Astrocyte of the cerebellum (primary cell): ENCODE measurements around the gene SMOC2.

Experiments
- DNase-seq: peaks from one replicate; pipeline ENCODE4 v3.0.0-alpha.2; 2011; ENCODE audit warnings: low read depth
- H3K4me3 ChIP-seq: 2 replicates; pipeline ENCODE4 v1.5.1; 2011; ENCODE audit warnings: mild to moderate bottlenecking, low read depth, low read length, moderate library complexity
- in situ Hi-C: cut with HindIII; loops from 2 replicates; pipeline ENCODE4 v1.10.0; 2017; ENCODE audit warnings: low sequenced_read_pairs
- TF ChIP-seq, protein P1 (sequence below): IDR thresholded peaks from 2 replicates; pipeline ENCODE4 v1.5.1; 2012; ENCODE audit warnings: low read length, low read depth, moderate library complexity, mild to moderate bottlenecking; ENCODE audit errors: missing control alignments

Gene SMOC2

DNA sequence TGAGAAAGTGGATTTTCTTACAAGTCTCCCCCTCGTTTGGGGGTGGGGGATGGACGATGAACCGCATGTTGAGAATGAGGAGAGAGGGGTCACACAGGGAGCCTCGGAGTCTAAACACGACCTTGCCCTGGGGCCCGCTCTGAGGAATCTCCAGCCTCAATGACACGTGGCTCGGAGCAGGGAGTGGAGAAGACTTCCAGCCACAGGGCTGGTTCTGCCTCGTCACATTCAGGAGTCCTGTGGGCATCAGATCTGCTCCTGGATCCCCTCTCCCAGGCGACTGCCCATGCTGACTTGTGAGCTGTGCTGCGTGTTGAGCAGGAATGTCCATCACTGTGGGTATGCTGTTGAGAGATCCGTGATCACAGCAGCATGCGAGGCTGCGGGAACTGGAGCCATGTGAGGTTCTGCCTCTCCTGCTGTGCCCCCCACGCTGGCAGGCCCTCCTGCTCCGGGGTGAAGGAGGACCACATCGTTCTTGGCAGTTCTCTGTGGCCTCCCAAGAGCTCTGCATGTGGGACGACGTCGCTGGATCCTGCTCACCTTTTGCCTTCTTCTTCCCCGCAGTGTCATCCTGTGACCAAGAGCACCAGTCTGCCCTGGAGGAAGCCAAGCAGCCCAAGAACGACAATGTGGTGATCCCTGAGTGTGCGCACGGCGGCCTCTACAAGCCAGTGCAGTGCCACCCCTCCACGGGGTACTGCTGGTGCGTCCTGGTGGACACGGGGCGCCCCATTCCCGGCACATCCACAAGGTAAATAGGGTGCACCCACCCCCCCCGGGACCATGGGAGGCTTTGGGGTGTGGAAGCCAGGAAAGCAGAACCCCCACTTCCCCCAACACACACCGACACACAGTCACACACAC, 157.5 kb downstream of the SMOC2 start:
- in situ Hi-C loops, result no loop called here
- no peak for DNase-seq
- no peak overlapping the region for H3K4me3 ChIP-seq
- TF ChIP-seq, protein P1, sequence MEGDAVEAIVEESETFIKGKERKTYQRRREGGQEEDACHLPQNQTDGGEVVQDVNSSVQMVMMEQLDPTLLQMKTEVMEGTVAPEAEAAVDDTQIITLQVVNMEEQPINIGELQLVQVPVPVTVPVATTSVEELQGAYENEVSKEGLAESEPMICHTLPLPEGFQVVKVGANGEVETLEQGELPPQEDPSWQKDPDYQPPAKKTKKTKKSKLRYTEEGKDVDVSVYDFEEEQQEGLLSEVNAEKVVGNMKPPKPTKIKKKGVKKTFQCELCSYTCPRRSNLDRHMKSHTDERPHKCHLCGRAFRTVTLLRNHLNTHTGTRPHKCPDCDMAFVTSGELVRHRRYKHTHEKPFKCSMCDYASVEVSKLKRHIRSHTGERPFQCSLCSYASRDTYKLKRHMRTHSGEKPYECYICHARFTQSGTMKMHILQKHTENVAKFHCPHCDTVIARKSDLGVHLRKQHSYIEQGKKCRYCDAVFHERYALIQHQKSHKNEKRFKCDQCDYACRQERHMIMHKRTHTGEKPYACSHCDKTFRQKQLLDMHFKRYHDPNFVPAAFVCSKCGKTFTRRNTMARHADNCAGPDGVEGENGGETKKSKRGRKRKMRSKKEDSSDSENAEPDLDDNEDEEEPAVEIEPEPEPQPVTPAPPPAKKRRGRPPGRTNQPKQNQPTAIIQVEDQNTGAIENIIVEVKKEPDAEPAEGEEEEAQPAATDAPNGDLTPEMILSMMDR, result no peak

DNA sequence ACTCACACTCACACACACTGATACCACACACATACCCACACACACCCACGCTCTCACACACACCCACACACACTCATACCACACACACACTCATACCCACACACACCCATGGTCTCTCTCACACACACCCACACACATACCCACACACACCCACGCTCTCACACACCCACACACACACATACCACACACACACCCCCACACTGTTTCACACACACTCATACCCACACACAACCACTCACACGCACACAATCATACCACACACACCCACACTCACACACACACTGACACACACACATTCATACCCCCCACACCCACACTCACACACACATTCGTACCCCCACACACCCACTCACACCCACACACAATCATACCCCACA, 158.1 kb downstream of the SMOC2 start:
- in situ Hi-C loops, result no loop called here
- no peak overlapping the region for H3K4me3 ChIP-seq
- DNase-seq, result no peak
- TF ChIP-seq, protein P1, result no peak

DNA sequence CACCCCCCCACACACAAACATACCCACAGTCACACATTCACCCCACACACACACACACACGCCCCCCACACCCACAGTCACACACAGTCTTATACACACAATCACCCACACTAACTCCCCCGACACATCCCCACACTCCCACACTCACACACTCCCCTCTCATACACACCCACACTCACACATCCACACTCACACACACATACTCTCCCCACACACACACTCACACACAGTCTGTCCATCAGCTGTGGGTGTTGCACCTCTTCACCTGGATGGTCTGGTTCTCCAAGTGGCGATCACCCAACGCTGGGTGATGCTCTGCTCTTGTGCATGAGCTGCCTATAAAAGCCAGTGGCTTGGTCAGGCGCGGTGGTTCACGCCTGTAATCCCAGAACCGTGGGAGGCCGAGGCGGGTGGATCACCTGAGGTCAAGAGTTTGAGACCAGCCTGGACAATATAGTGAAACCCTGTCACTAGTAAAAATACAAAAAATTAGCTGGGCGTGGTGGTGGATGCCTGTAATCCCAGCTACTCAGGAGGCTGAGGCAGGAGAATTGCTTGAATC, 158.9 kb downstream of the SMOC2 start:
- in situ Hi-C loops, result no loop called here
- TF ChIP-seq, protein P1, result no peak
- H3K4me3 ChIP-seq, result no peak overlapping the region
- no peak for DNase-seq

DNA sequence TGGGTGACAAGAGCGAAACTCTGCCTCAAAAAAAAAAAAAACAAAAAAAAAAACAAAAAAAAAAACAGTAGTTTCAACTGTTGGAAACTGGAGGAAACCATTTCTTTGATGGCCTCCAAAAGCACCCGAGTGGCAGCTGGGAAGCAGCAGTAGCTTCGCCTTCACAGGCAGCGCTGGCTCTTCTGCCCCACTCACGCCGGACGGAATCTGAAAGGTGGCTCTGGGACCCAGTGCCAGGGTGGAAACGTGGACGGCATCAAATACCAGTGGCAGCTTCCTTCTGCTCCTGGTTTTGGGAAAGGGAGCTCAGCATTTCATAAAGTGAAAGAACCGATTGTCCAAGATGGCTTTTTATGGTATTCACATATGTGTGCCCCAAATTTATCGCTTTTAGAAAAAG, 159.4 kb downstream of the SMOC2 start:
- TF ChIP-seq, protein P1, result no peak
- DNase-seq, result no peak
- in situ Hi-C loops, result no loop called here
- no peak overlapping the region for H3K4me3 ChIP-seq

DNA sequence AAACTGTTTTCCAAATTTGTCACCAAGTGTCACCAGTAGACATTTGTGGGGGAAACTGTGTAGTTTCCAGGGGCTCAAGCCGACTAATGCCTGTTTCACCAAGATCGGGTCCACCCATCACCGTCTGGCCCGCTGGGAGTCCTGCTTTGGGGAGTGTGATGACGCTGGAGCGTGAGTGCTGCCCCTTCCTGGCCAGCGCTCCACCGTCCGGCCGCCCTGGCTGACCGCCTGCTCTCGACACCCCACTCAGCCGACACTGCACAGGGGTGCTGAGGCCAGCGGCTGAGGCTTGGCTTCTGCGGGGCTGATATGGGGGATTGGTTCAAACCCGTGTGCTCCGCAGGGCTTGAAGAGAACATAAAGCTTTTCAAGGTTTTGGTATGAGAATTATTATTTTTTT, 160.1 kb downstream of the SMOC2 start:
- DNase-seq, result no peak
- no peak overlapping the region for H3K4me3 ChIP-seq
- TF ChIP-seq, protein P1, result no peak
- in situ Hi-C loops, result no loop called here

DNA sequence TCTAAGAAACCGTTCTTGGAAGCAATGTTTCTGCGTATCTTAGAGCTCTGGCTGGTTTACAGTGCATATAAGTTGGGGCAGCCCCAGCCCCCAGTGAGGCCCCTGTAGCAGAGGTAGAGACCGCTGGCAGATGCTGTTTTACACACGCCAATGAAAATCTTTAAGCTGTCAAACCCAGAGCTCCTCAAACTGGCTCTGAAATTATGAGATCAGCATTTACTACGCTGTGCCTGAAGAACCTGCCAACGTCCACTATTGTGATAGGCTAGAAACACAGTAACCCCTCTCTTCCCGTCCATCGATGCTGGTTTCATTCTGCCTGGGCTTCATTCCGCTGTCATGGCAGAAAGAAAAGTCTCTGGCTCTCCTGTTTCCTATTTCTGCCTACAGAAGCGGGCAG, 160.6 kb downstream of the SMOC2 start:
- TF ChIP-seq, protein P1, result no peak
- no peak overlapping the region for H3K4me3 ChIP-seq
- in situ Hi-C loops, result no loop called here
- DNase-seq, result no peak
